Osteocyte (in vitro differentiated cells): ENCODE results near the gene SYT5. TPM values are rescaled to one million over a fixed set of nuclear protein-coding genes. Genes with fewer than 3 reads are reported as not detected.

Experiments used
- DNase-seq: peaks from one replicate; pipeline ENCODE4 v3.0.0; 2021; ENCODE audit warnings: mixed read lengths; ENCODE audit not compliant: unreplicated experiment; ENCODE audit errors: extremely low spot score
- H3K27ac Mint-ChIP-seq: one replicate; pipeline ENCODE4 v1.8.0; 2021; ENCODE audit warnings: mild to moderate bottlenecking, mixed read lengths; ENCODE audit not compliant: unreplicated experiment
- H3K27me3 Mint-ChIP-seq: one replicate; pipeline ENCODE4 v1.8.0; 2021; ENCODE audit warnings: mixed read lengths; ENCODE audit not compliant: unreplicated experiment
- H3K36me3 Mint-ChIP-seq: one replicate; pipeline ENCODE4 v1.8.0; 2021; ENCODE audit warnings: mixed read lengths; ENCODE audit not compliant: unreplicated experiment
- H3K4me1 Mint-ChIP-seq: one replicate; pipeline ENCODE4 v1.8.0; 2021; ENCODE audit warnings: mixed read lengths; ENCODE audit not compliant: unreplicated experiment
- H3K4me3 Mint-ChIP-seq: one replicate; pipeline ENCODE4 v1.8.0; 2021; ENCODE audit warnings: mild to moderate bottlenecking, moderate library complexity, mixed read lengths; ENCODE audit not compliant: unreplicated experiment
- H3K9me3 Mint-ChIP-seq: one replicate; pipeline ENCODE4 v1.8.0; 2021; ENCODE audit warnings: mixed read lengths; ENCODE audit not compliant: unreplicated experiment
- total RNA-seq: library from RNA; stranded (reverse); gene quantifications from 2 replicates; pipeline ENCODE4 v1.2.1, GENCODE V29; 2021
- TF ChIP-seq, protein P1 (sequence below): fragments of 200-600 bp; sonication (generic); IDR thresholded peaks from 2 replicates; pipeline ENCODE4 v1.5.0; 2021; ENCODE audit warnings: antibody characterized with exemption, mild to moderate bottlenecking, moderate library complexity

Gene SYT5
- total RNA-seq, 1 donor from 2014 or later: not detected

- Mint-ChIP-seq H3K27me3 (no peaks in the 10 kb centered on the region), H3K9me3 (peaks cover 8% of the 10 kb centered on the region), H3K27ac (no peak overlapping the region), H3K4me3 (no peak overlapping the region), H3K4me1 (no peaks in the 10 kb centered on the region), H3K36me3 (peaks cover 7% of the 10 kb centered on the region)
- no peak for DNase-seq
- TF ChIP-seq, protein P1, sequence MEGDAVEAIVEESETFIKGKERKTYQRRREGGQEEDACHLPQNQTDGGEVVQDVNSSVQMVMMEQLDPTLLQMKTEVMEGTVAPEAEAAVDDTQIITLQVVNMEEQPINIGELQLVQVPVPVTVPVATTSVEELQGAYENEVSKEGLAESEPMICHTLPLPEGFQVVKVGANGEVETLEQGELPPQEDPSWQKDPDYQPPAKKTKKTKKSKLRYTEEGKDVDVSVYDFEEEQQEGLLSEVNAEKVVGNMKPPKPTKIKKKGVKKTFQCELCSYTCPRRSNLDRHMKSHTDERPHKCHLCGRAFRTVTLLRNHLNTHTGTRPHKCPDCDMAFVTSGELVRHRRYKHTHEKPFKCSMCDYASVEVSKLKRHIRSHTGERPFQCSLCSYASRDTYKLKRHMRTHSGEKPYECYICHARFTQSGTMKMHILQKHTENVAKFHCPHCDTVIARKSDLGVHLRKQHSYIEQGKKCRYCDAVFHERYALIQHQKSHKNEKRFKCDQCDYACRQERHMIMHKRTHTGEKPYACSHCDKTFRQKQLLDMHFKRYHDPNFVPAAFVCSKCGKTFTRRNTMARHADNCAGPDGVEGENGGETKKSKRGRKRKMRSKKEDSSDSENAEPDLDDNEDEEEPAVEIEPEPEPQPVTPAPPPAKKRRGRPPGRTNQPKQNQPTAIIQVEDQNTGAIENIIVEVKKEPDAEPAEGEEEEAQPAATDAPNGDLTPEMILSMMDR: no peak
These were observed 44.1 kb upstream of the SYT5 start for GRCh38 chr19:55224038-55224665.

DNA sequence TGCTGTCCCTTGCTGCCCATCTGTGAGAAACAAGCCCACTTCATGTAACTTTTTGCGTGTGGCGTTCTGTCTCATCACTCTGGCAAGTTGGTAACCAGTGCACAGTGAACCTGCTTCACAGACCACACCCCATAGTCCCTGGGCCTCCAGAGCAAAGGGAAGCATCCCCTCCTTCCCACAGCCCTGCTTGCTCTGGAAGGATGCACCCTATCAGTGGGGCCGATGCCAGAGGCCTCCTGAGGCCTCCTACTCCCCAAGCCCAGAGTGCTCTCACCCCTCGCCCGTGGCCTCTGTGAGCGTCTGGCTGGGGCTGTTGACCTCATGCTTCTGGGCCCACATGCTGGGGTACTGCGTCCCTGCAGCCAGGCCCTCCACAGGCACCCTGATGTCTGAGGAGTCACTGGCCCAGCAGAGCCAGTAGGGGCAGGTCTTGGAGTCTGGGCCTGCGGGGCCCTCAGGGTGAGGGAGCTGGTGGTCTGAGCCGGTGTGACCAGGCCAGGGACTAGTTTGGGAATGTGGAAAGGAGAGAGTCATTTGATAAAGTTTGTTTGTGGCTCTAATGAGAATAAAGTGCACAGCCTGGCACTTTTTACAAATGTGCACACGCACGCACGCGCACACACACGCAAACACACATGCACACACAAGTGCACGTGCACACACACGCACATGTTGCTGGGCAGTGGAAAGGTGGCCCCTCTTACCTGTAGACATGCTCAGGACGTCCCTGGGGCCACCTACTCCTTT, 43.4 kb upstream of the SYT5 start:
- no peak for DNase-seq
- peaks cover 7% of the 10 kb centered on the region for H3K36me3 Mint-ChIP-seq
- no peaks in the 10 kb centered on the region for H3K4me1 Mint-ChIP-seq
- TF ChIP-seq, protein P1: no peak
- H3K9me3 Mint-ChIP-seq: peaks cover 8% of the 10 kb centered on the region
- no peaks in the 10 kb centered on the region for H3K27me3 Mint-ChIP-seq
- no peak overlapping the region for H3K4me3 Mint-ChIP-seq
- no peak overlapping the region for H3K27ac Mint-ChIP-seq

GRCh38 chr19:55220525-55220924, 40.4 kb upstream of the SYT5 start:
- no peak overlapping the region for H3K27ac Mint-ChIP-seq
- no peak overlapping the region for H3K4me3 Mint-ChIP-seq
- DNase-seq: no peak
- peaks cover 18% of the 10 kb centered on the region for H3K4me1 Mint-ChIP-seq
- no peaks in the 10 kb centered on the region for H3K27me3 Mint-ChIP-seq
- no peaks in the 10 kb centered on the region for H3K36me3 Mint-ChIP-seq
- peaks cover 8% of the 10 kb centered on the region for H3K9me3 Mint-ChIP-seq
- TF ChIP-seq, protein P1: no peak

DNA sequence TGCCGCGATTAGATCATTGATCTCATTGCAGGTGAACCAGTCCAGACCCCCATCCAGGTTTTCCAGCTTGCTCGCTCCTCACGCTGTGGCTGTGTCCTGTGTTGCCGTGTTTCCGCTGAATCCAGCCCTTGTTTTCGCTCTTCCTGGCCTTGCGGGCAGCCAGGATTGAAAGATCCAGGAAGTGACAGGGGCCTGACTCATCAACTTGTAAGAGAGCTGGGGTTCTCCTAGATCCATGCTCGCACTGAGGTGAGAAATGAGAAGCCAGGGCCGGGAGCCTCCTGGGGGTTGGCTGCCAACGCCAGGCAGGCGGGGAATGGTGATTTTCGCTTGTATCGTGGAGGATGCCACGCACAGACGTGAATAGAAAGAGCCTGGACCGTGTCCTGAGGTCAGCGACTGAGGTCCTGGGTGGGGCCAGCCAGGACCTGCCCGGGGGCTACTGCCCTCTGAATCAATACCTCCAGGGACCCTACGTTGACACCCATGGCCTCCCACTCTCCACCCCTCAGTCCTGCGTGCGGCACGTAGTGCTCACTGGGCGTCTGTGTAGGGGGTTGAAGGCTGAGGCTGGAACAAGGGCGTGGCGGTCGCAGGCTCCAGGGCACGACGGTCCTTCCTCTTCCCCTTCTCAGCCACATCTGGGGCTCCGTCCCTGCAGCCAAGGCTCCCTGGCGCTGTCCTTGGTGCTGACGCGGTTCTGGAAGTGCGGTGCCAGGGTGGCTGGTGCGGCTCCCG, 36.5 kb upstream of the SYT5 start:
- H3K4me3 Mint-ChIP-seq: peak overlapping the region; percentile 87
- H3K27me3 Mint-ChIP-seq: no peaks in the 10 kb centered on the region
- peak overlapping the region; percentile 94 for H3K27ac Mint-ChIP-seq
- peak; percentile 93 for DNase-seq
- TF ChIP-seq, protein P1: no peak
- peaks cover 19% of the 10 kb centered on the region for H3K4me1 Mint-ChIP-seq
- peaks cover 14% of the 10 kb centered on the region for H3K9me3 Mint-ChIP-seq
- H3K36me3 Mint-ChIP-seq: no peaks in the 10 kb centered on the region

GRCh38 chr19:55213547-55213946, 33.5 kb upstream of the SYT5 start:
- Mint-ChIP-seq H3K4me3 (no peak overlapping the region), H3K9me3 (peaks cover 6% of the 10 kb centered on the region), H3K27ac (no peak overlapping the region), H3K4me1 (peaks cover 35% of the 10 kb centered on the region), H3K27me3 (no peaks in the 10 kb centered on the region), H3K36me3 (no peaks in the 10 kb centered on the region)
- DNase-seq: no peak
- TF ChIP-seq, protein P1: no peak
